Smooth muscle cell of the brain vasculature (primary cell): ENCODE results near the gene EML3.

Experiments used
- DNase-seq: peaks from one replicate; pipeline ENCODE4 v3.0.0-alpha.2; 2012; ENCODE audit warnings: low read depth, low spot score

The EML3 gene

DNA sequence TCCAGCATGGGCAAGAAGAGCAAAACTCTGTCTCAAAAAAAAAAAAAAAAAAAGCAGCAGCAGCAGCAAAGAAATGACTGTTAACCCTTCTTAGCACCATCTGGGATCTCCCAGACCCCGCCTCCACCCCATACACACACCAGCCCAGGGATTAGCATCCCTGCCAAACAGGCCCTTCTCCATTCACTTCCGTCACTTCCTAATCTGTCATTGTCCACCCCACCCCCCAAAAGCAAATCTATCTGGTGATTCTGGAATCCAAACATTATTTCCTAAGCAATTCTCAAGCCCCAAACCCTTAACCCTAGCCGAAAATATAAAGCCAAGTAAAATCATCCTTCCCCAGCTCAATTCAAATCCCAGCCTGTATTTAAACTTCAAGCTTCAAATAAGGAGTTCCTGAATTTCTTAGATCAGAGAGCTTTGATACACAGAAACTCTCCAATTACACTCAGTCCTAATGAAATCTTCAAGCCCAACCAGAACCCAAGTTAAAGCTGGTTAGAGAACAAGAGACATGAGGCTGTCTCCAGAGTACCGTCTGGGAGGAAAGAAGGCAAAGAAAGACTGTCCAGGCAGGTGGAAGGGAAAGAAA, 60.0 kb downstream of the EML3 start:
- no peak for DNase-seq
